Activated T-helper 2 cell treated with anti-CD3 and anti-CD28 coated beads, Interferon-gamma antibody, Interleukin-2, Interleukin-4, amounts not matched to agents 10 μg/mL and 5 μg/mL and 100 μg/mL, durations not matched to agents 14 hours and 24 hours and 36 hours (primary cell): ENCODE results near the gene ADARB1. TPM values are rescaled to one million over a fixed set of nuclear protein-coding genes. Genes with fewer than 3 reads are reported as not detected.

Experiments
- DNase-seq: peaks from one replicate; pipeline ENCODE4 v3.0.0; 2021; ENCODE audit warnings: low spot score
- H3K27ac Mint-ChIP-seq: one replicate; pipeline ENCODE4 v1.8.0; 2021; ENCODE audit warnings: mixed read lengths
- H3K27me3 Mint-ChIP-seq: one replicate; pipeline ENCODE4 v1.8.0; 2021; ENCODE audit warnings: low read depth, mixed read lengths
- H3K36me3 Mint-ChIP-seq: one replicate; pipeline ENCODE4 v1.8.0; 2021; ENCODE audit warnings: low read depth, mixed read lengths
- H3K4me1 Mint-ChIP-seq: one replicate; pipeline ENCODE4 v1.8.0; 2021; ENCODE audit warnings: low read depth, mixed read lengths
- H3K4me3 Mint-ChIP-seq: one replicate; pipeline ENCODE4 v1.8.0; 2021; ENCODE audit warnings: low read depth, mild to moderate bottlenecking, moderate library complexity, mixed read lengths
- H3K9me3 Mint-ChIP-seq: one replicate; pipeline ENCODE4 v1.8.0; 2021; ENCODE audit warnings: mixed read lengths
- intact Hi-C: fragments of 100-400 bp; cut with micrococcal nuclease; formaldehyde crosslinking; loops from one replicate; pipeline ENCODE4 v1.15.1; 2023
- total RNA-seq: library from RNA; stranded (reverse); gene quantifications from 2 replicates; pipeline ENCODE4 v1.2.3, GENCODE V29; 2022

The ADARB1 gene
- total RNA-seq, 1 donor from 2014 or later = 25.8 TPM

DNA sequence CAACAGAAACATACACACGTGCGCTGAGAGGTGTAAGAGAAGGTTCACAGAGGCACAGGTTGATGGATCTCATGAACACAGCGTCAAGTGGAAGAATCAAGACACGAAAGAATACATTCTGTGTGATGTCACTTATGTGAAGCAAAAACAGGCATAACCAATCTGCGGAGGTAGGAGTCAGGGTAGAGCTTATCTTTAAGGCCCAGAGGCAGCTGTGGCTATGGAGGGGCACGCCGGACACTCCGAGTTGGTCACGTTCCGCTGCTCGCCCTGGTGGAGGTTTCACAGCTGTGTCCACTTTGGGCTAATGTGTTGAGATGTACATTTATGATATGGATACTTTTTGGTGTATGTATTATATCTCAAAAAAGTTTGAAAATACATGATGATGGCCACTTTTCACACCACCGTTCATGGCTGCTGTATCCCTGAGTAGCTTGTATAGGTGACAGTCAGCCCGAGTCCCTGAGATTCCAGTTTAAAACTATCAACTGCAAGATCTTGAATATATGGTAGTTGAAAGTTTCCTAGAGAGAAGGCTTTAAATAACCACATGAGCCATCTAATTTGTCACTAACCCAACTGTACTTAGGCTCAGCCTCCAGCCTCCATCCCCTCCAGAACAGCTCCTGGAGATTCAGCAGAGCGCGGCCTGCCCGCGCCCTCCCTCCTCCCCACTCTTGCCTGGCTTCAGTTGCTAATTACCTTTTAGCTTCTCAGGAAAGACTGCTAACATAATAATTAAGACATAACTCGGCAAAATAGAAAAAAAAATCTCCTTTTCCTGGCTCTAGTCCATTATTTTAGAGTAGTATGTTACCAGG is 6.7 kb upstream of the ADARB1 start:
- H3K4me3 Mint-ChIP-seq = no peak overlapping the region

GRCh38 chr21:45069085-45069484 is 5.3 kb upstream of the ADARB1 start:
- no peak overlapping the region for H3K4me3 Mint-ChIP-seq
- no peak for DNase-seq
- no peaks in the 10 kb centered on the region for H3K9me3 Mint-ChIP-seq
- peaks cover 4% of the 10 kb centered on the region for H3K4me1 Mint-ChIP-seq
- no peak overlapping the region for H3K27ac Mint-ChIP-seq
- H3K27me3 Mint-ChIP-seq = peaks cover 17% of the 10 kb centered on the region
- intact Hi-C loops = no loop called here
- no peaks in the 10 kb centered on the region for H3K36me3 Mint-ChIP-seq

More for the DNA sequence above, 6.7 kb upstream of the ADARB1 start:
- Mint-ChIP-seq H3K27ac (no peak overlapping the region), H3K9me3 (no peaks in the 10 kb centered on the region), H3K36me3 (no peaks in the 10 kb centered on the region), H3K4me1 (no peaks in the 10 kb centered on the region), H3K27me3 (peaks cover 20% of the 10 kb centered on the region)
- intact Hi-C loops = no loop called here
- DNase-seq = no peak

GRCh38 chr21:45069711-45070110 is 4.7 kb upstream of the ADARB1 start:
- no peak overlapping the region for H3K4me3 Mint-ChIP-seq
- intact Hi-C loops = no loop called here
- no peaks in the 10 kb centered on the region for H3K36me3 Mint-ChIP-seq
- H3K27ac Mint-ChIP-seq = no peak overlapping the region
- H3K9me3 Mint-ChIP-seq = no peaks in the 10 kb centered on the region
- DNase-seq = no peak
- H3K27me3 Mint-ChIP-seq = peaks cover 15% of the 10 kb centered on the region
- peaks cover 4% of the 10 kb centered on the region for H3K4me1 Mint-ChIP-seq

GRCh38 chr21:45071078-45071873 is 3.1 kb upstream of the ADARB1 start:
- no peak for DNase-seq
- Mint-ChIP-seq H3K36me3 (no peaks in the 10 kb centered on the region), H3K4me1 (peaks cover 13% of the 10 kb centered on the region), H3K9me3 (no peaks in the 10 kb centered on the region), H3K4me3 (no peak overlapping the region), H3K27me3 (peaks cover 12% of the 10 kb centered on the region), H3K27ac (no peak overlapping the region)
- intact Hi-C loops = no loop called here

DNA sequence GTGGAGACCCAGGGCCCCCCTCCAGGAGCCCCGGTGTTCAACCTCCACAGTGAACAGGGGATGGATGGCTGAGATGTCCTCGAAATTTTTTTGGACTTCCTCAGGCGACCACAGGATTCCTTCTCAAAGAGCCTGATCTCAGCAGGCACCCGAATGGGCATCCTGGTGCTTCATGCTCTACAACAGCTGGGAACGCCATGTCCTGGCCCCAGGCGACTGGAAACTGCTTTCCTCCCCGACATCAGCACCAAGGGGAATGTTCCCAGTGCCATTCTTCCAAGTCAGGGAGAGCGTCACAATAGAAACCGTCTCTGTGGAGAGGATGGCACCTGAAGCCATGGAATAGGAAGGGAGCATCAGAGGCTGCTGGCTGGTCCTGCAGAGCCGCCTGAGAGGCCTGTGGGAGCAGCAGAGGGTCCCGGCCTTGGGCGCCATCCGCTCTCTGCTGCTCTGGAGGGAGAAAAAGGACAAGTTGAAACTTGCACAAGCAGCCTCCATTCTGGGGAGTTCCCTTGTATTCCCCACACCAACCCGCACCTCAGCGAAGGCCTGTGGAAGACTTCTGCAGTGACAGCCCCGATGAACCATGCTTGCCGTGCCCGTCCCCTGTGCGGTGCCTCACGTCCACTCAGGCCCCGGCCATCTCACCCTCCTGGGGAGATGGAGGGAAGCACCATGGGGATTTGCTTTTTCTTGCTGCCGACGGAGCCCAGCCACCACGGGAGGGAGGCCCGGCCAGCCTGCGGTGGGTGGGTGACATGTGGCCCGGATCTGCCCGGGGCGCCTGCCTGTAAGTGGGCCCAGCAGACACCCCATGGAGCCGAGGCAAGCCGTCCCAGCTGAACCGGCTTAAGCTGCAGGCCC is 2.3 kb upstream of the ADARB1 start:
- Mint-ChIP-seq H3K36me3 (no peaks in the 10 kb centered on the region), H3K4me1 (peaks cover 21% of the 10 kb centered on the region), H3K27ac (no peak overlapping the region), H3K9me3 (no peaks in the 10 kb centered on the region), H3K27me3 (peaks cover 5% of the 10 kb centered on the region), H3K4me3 (peak overlapping the region; percentile 6)
- intact Hi-C loops = no loop called here
- DNase-seq = no peak

DNA sequence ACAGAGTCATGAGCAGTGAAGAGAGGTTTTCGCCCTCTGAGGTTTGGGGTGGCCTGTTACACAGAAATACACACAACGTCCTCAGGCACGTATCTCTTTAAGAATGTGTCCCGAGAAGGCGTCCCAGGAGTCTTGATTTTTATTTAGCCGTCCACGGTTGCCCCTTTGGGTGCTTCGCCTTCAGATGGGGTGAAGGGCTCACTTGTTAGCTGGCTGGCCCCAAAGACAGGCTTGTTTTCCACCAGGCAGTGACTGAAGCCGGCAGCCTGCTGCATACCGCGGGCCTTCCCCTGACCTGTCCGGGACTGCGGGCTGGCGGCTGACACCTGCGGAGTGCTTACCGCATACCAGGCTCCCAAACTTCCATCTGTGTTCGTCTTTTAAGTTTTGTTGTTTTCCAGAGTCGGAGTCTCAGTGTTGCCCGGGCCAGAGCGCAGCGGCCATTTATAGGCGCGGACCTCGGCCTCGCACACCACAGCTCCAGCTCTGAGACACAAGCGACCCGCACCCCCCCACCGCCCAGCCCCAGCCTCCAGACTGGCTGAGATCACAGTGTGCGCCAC is 1.6 kb upstream of the ADARB1 start:
- Mint-ChIP-seq H3K36me3 (peaks cover 1% of the 10 kb centered on the region), H3K4me3 (peak overlapping the region; percentile 40), H3K9me3 (no peaks in the 10 kb centered on the region), H3K4me1 (peaks cover 26% of the 10 kb centered on the region), H3K27me3 (no peaks in the 10 kb centered on the region), H3K27ac (no peak overlapping the region)
- DNase-seq = no peak
- intact Hi-C loops = no loop called here

- intact Hi-C loops = no loop called here
These were observed 906 bp upstream of the ADARB1 start for GRCh38 chr21:45073301-45074047.

DNA sequence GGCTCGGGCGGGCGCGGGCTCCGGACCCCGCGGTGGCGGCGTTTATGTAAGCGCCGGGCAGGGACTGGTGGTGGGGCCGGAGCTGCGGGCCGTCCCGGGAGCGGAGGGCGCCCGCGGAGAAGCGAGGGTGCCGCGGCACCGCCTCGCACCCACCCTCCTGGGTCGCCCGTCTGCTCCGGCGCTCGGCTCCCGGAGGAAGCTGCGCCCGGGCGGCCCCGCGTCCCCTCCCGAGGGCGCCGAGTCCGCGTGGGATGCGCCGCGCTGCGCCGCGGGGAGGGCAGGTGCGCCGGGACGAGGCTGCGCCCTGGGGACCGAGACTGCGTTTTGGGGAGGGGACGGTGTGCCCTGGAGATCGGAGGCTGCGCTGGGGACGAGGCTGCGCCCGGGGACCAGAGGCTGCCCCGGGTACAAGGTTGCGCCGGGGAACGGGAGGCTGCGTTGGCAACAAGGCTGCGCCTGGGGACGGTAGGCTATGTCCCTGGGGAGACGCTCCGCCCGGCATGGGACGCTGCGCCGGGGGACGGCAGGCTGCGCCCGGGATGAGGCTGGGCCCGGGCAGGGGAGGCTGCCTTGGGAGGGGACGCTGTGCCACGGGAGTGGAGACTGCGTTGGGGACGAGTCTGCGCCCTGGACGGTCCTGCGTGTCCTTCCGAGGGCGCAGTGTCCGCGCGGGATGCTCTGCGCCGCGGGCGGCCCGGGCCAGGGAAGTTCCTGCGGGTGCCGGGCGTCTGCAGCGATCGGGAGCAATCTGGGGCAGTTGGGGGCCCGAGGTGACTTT is 627 bp downstream of the ADARB1 start:
- H3K4me1 Mint-ChIP-seq = peaks cover 48% of the 10 kb centered on the region
- H3K9me3 Mint-ChIP-seq = no peaks in the 10 kb centered on the region
- intact Hi-C loops = loop anchor here (5.0 kb wide), 3 partner anchors 52 to 203 kb away; partner anchors contain the start of genes ITGB2 and PTTG1IP
- H3K36me3 Mint-ChIP-seq = peaks cover 6% of the 10 kb centered on the region
- H3K27me3 Mint-ChIP-seq = no peaks in the 10 kb centered on the region
- H3K27ac Mint-ChIP-seq = no peak overlapping the region
- peak; percentile 22 for DNase-seq
- H3K4me3 Mint-ChIP-seq = peak overlapping the region; percentile 81

More at GRCh38 chr21:45073301-45074047, 906 bp upstream of the ADARB1 start:
- DNase-seq = no peak
- Mint-ChIP-seq H3K36me3 (peaks cover 5% of the 10 kb centered on the region), H3K4me3 (peak overlapping the region; percentile 89), H3K27ac (peak overlapping the region; percentile 81), H3K4me1 (peaks cover 33% of the 10 kb centered on the region), H3K27me3 (no peaks in the 10 kb centered on the region), H3K9me3 (no peaks in the 10 kb centered on the region)

DNA sequence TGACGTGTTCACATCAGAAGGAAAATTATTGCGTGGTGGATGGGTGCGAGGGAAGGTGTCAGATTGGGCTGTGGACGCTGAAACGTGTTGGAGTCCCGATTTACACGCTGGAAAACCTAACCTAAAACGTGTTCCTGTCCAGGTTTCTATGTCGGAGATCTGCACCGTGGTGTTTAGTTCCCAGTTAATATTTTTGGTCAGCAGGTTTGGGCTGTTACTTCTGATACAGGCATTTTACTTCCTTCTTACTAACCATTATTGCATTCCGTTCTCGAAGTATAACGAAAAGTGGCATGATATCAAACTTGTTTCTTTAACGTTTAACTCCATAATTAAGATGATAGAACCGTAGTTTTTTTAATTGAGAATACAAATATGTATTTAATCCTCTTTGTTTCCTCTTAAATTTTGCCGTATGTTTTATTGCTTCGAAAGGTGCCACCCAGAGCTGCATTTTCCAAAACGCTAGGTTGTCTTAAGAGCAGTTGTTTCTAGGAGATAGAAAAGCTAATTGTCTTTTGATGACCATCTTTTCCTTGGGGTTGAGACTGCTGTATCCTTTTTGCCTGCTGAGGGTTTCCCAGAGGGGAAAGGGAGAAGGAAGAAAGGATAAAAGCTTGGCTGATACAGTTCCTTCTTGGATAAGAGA is 1.3 kb downstream of the ADARB1 start:
- Mint-ChIP-seq H3K27me3 (no peaks in the 10 kb centered on the region), H3K27ac (peak overlapping the region; percentile 44), H3K9me3 (no peaks in the 10 kb centered on the region), H3K4me1 (peaks cover 54% of the 10 kb centered on the region), H3K4me3 (peak overlapping the region; percentile 81), H3K36me3 (peaks cover 7% of the 10 kb centered on the region)
- DNase-seq = no peak
- intact Hi-C loops = loop anchor here (5.0 kb wide), 3 partner anchors 52 to 203 kb away; partner anchors contain the start of genes ITGB2 and PTTG1IP

DNA sequence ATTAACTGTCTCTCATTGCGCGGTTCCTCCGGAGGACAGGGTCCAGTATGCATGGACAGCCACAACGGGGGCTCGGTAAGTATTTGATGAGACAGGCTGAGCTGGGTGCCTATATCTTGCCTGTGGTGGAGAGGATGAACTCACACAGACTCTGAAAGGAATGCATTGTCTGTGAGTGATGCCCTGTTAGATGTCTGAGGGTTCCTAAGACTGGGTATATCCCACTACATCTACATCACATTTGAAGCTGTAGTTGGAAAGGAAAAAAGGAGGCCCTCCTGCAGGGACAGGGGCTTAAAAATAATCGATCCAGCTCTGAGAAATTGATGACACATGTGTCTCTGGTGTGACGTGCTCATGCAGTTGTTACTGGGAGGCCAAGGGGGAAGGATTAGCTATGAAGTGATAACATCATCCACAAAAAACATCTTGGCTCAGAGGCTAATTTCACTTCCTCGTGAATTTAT is 1.9 kb downstream of the ADARB1 start:
- H3K36me3 Mint-ChIP-seq = peaks cover 13% of the 10 kb centered on the region
- H3K27me3 Mint-ChIP-seq = no peaks in the 10 kb centered on the region
- H3K9me3 Mint-ChIP-seq = no peaks in the 10 kb centered on the region
- peak overlapping the region; percentile 81 for H3K4me3 Mint-ChIP-seq
- DNase-seq = no peak
- H3K4me1 Mint-ChIP-seq = peaks cover 60% of the 10 kb centered on the region
- H3K27ac Mint-ChIP-seq = peak overlapping the region; percentile 44
- intact Hi-C loops = loop anchor here (5.0 kb wide), 3 partner anchors 51 to 204 kb away; partner anchors contain the start of genes ITGB2 and PTTG1IP
